Stimulated activated CD8-positive, alpha-beta memory T cell treated with anti-CD3 and anti-CD28 coated beads, Interleukin-15, amount 100 ng/mL, for 48 hours (primary cell): ENCODE measurements around the gene NBL1.

Experiments
- DNase-seq, 2 donors: peaks; one replicate each; pipeline ENCODE4 v3.0.0-alpha.2; 2020; ENCODE audit warnings: low read depth in 2 of 2

The NBL1 gene

GRCh38 chr1:19645411-19646251 is 1.5 kb downstream of the NBL1 start:
- DNase-seq: no peak

GRCh38 chr1:19646377-19647319 is 2.5 kb downstream of the NBL1 start:
- no peak for DNase-seq

GRCh38 chr1:19647643-19648042 is 3.5 kb downstream of the NBL1 start:
- no peak for DNase-seq

- DNase-seq: no peak
Observed at GRCh38 chr1:19648239-19648638, 4.1 kb downstream of the NBL1 start.

GRCh38 chr1:19648689-19649088 is 4.6 kb downstream of the NBL1 start:
- DNase-seq: no peak

- no peak for DNase-seq
Observed at GRCh38 chr1:19650416-19651140, 6.5 kb downstream of the NBL1 start.

GRCh38 chr1:19651141-19651737 is 7.1 kb downstream of the NBL1 start:
- DNase-seq: no peak

GRCh38 chr1:19654386-19654785 is 10.3 kb downstream of the NBL1 start:
- no peak for DNase-seq

GRCh38 chr1:19654886-19655717 is 11.0 kb downstream of the NBL1 start:
- no peak for DNase-seq

- DNase-seq: no peak
Observed at GRCh38 chr1:19655718-19656080, 11.6 kb downstream of the NBL1 start.

- no peak for DNase-seq
Observed at GRCh38 chr1:19656134-19656779, 12.1 kb downstream of the NBL1 start.

- DNase-seq: no peak
Observed at GRCh38 chr1:19656780-19657466, 12.8 kb downstream of the NBL1 start.

GRCh38 chr1:19657511-19657910 is 13.4 kb downstream of the NBL1 start:
- DNase-seq: no peak

GRCh38 chr1:19658186-19658585 is 14.1 kb downstream of the NBL1 start:
- no peak for DNase-seq

- DNase-seq: no peak
Observed at GRCh38 chr1:19661721-19662228, 17.7 kb downstream of the NBL1 start.

- DNase-seq: no peak
Observed at GRCh38 chr1:19662313-19662712, 18.2 kb downstream of the NBL1 start.

GRCh38 chr1:19664453-19665185 is 20.5 kb downstream of the NBL1 start, which contains the start of gene HTR6:
Gene HTR6 (plus strand): TSS chr1:19664875. CDS start chr1:19665754, 879 bp downstream.
- no peak for DNase-seq

- DNase-seq: no peak
Observed at GRCh38 chr1:19665186-19665495, 21.0 kb downstream of the NBL1 start.
